Measurements from ENCODE around the gene SHOC2.

The SHOC2 gene

DNA sequence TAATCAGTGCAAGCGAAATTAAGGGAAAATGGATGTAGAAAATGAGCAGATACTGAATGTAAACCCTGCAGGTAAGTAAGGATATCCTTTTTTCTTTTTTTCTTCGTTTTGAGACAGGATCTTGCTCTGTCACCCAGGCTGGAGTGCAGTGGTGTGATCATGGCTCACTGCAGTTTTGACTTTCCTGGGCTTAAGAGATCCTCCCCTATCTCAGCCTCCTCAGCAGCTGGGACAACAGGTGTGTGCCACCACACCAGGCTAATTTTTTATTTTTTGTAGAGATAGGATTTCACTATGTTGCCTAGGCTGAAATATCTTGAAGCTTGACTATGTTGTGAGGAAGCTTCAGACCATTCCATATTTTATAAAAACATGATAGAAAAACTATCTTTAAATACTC lies 43.4 kb upstream of the SHOC2 start:
- no peak for DNase-seq (ENCODE audit: low spot score)
- TF ChIP-seq, protein P1, sequence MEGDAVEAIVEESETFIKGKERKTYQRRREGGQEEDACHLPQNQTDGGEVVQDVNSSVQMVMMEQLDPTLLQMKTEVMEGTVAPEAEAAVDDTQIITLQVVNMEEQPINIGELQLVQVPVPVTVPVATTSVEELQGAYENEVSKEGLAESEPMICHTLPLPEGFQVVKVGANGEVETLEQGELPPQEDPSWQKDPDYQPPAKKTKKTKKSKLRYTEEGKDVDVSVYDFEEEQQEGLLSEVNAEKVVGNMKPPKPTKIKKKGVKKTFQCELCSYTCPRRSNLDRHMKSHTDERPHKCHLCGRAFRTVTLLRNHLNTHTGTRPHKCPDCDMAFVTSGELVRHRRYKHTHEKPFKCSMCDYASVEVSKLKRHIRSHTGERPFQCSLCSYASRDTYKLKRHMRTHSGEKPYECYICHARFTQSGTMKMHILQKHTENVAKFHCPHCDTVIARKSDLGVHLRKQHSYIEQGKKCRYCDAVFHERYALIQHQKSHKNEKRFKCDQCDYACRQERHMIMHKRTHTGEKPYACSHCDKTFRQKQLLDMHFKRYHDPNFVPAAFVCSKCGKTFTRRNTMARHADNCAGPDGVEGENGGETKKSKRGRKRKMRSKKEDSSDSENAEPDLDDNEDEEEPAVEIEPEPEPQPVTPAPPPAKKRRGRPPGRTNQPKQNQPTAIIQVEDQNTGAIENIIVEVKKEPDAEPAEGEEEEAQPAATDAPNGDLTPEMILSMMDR (IDR thresholded peaks at IDR 0.05), result no peak
- H3K27ac ChIP-seq, result no peak overlapping the region
- no peak overlapping the region for H3K4me3 ChIP-seq

DNA sequence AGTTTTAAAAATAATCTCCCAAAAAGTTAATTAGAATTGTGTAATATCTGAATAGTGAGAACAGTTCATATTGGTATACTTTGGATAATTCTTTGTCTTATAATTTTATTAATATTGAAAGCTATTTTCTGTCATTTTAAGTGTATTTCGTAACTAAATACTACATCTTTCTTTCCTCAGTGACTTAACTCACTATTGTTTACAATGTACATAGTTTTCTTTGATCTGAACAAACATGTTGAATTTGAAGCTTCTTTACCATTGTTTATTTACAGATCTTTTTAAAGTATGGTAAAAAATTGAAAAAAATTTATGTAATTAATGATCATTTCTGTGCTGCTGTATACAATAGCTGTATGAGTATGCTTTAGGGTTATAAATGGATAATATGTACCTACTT lies 42.6 kb upstream of the SHOC2 start:
- TF ChIP-seq, protein P1 (IDR thresholded peaks at IDR 0.05), result no peak
- no peak overlapping the region for H3K4me3 ChIP-seq
- H3K27ac ChIP-seq, result no peak overlapping the region
- DNase-seq (ENCODE audit: low spot score), result no peak

DNA sequence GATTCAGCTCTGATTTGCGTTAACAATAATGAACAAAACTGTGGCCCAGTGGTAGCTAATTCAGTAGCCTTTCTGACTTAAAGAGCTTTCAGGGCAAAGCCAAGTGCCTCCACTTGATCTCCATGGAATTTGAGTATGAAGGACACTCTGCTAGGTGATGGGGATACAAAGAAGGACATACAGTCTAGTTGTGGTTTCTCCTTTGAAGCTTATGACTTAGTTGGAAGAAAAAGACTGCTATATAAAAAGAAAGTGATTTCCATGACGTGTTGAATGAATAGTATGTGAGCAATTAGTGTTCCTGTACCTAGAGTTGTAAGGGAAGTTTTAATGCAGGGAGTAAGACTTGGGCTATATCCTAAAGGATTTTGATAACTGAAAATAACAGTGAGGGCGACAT lies 39.4 kb upstream of the SHOC2 start:
- TF ChIP-seq, protein P1 (IDR thresholded peaks at IDR 0.05), result no peak
- DNase-seq (ENCODE audit: low spot score), result no peak
- Histone ChIP-seq H3K27ac (no peak overlapping the region), H3K4me3 (no peak overlapping the region)

DNA sequence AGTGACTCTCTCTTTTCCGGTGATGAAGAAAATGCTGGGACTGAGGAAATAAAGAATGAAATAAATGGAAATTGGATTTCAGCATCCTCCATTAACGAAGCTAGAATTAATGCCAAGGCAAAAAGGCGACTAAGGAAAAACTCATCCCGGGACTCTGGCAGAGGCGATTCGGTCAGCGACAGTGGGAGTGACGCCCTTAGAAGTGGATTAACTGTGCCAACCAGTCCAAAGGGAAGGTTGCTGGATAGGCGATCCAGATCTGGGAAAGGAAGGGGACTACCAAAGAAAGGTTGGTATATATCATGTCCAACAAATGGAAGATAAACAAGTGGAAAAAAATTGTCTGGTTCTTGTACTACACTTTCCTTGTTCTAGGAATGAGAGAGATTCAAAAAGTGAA lies 38.2 kb upstream of the SHOC2 start:
- TF ChIP-seq, protein P1 (IDR thresholded peaks at IDR 0.05), result no peak
- Histone ChIP-seq H3K4me3 (no peak overlapping the region), H3K27ac (peak overlapping the region in 1 of 2 donors; percentile 6)
- no peak for DNase-seq (ENCODE audit: low spot score)

DNA sequence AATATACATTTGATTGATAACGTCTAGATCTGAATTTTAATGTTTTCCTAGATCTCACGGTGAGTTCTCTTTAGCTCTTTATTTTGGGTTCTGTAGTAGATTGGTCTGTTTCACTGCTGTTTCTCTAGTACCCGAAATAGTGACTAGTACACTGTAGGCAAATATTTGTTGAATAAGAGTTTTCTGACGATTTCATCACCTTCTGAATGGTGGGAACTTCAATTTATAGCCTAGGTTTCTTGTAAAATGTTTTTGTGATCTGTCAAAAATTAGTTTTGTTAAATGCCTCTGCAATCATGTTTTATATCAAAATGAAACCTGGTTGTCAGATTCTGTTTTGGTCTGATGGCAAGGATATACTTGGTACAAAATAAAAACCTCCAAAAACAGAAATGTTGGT lies 37.5 kb upstream of the SHOC2 start:
- Histone ChIP-seq H3K4me3 (no peak overlapping the region), H3K27ac (peak overlapping the region in 1 of 2 donors; percentile 6)
- TF ChIP-seq, protein P1 (IDR thresholded peaks at IDR 0.05), result no peak
- no peak for DNase-seq (ENCODE audit: low spot score)

DNA sequence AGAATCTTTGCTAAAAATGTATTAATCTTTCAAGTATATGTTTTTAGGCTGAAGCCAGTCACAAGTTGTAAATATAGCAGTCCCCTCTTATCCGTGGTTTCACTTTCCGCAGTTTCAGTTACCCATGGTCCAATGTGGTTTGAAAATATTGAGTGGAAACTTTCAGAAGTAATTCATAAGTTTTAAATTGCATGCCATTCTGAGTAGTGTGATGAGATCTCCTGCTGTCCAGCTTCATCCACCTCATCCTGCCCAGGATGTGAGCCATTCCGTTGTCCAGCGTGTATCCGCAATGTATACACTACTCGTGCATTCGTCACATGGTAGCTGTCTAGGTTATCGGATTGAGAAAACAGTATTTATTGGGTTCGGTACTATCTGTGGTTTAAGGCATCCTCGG lies 35.5 kb upstream of the SHOC2 start:
- Histone ChIP-seq H3K27ac (peak overlapping the region in 1 of 2 donors; percentile 6), H3K4me3 (peak overlapping the region; percentile 40)
- DNase-seq (ENCODE audit: low spot score), result no peak
- TF ChIP-seq, protein P1 (IDR thresholded peaks at IDR 0.05), result no peak

DNA sequence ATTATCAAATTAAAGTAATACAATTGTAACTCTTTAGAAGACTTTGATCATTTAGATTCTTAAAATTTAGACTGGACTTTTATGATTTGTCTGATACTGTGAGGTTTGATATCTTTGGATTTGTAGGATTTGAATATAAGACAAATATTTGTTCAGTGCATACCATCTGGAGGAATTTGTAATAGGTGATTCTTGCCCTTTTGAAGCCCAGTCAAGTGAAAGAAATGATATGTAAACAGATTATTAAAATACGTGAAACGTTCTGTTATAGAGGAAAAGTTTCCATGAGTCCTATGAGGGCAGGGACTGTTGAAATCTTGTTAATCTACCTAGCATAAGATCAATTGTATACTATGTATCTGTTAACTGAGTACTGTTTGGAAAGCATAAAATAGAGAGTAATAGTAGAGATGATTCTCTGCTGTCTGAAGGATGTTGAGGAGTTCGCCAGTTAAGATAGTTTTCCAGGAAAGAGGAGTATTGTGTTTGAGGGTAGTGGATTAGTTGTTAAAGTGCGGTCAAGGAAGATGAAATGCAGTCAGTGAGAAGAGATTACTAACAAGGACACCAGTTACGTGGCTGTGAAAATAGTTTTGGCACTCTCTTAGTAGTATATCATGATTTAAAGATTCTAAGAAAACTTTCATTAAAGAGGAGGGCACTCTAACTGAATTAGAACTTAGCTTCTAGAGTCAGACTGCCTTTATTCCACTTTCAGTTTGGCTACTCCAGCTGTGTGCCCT lies 33.3 kb upstream of the SHOC2 start:
- no peak for DNase-seq (ENCODE audit: low spot score)
- H3K27ac ChIP-seq, result peak overlapping the region in 1 of 2 donors; percentile 9
- no peak overlapping the region for H3K4me3 ChIP-seq
- TF ChIP-seq, protein P1 (IDR thresholded peaks at IDR 0.05), result no peak

Measured in coronary artery (tissue), 2 donors.